Testis (tissue), 2 donors: ENCODE results near the gene PILRA.

Experiments
- CTCF ChIP-seq, 3 experiments: fragments of 450-650 bp in 2 of 3; fragments of 200-600 bp in 1 of 3; sonication (generic) in 1 of 3; IDR thresholded peaks; one replicate each; pipeline ENCODE4 v1.5.1; 2016 to 2019; ENCODE audit warnings: antibody characterized with exemption in 3 of 3, mild to moderate bottlenecking in 2 of 3, moderate library complexity in 1 of 3
- POLR2A ChIP-seq: fragments of 450-650 bp; IDR thresholded peaks from one replicate; pipeline ENCODE4 v1.6.1; 2017; ENCODE audit warnings: antibody characterized with exemption, mild to moderate bottlenecking, moderate library complexity

- no peak for TF ChIP-seq CTCF (IDR thresholded peaks at IDR 0.05)
- no peak for TF ChIP-seq POLR2A
These were observed 24.2 kb downstream of the PILRA start for GRCh38 chr7:100397315-100398081.
